Measurements from ENCODE around the gene GATA2. TPM values are rescaled to one million over a fixed set of nuclear protein-coding genes. Genes with fewer than 3 reads are reported as not detected.

The GATA2 gene
- total RNA-seq (2014; rRNA removed; shearing (Covaris generic)): 6.3 TPM in 2 replicates

DNA sequence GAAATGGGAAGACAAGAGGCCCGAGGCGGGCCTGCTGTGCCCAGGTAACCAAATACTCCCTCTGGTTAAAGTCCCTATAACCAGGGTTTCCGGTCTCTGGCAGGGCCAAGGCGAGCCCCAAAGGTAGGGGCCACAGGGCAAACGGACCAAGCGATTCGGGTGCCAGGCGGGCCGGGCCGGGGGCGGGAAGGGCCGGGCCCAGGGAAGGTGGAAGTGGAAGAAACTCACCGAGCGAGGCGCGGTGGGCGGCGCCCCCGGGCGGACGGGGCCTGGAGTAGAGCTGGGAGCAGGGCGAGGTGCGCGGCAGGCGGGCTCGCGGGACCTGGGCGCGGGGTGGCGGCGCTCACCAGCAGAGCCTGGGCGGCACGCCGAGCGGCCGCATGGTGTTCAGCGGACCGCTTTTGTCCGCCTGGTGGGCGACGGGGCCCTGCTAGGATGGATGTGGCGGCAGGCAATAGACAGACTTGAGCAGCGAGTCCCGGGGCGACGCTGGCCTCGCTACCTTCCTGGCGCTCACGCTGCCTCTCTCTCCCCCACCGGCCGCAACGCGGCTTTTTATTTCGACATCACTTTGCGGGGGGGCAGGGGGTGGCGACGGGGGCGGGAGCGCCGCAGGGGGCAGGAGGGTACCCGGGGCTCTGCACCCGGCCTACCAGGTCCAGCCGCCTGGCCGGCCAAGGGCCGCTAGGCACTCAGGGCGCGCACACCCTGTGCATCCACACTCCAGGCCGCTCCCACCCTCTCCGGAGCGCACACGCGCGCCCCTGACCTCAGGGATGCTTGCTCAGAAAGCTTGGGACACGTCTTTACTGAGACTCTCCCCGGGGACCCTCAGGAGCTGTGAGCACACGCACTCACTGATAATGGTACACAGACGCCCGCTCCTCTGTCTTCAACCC is at the start of gene GATA2:
Gene GATA2 (minus strand): TSS at position 531 of the 899 bp plus-strand sequence. CDS start 6,170 bp downstream, outside the sequence.

DNA sequence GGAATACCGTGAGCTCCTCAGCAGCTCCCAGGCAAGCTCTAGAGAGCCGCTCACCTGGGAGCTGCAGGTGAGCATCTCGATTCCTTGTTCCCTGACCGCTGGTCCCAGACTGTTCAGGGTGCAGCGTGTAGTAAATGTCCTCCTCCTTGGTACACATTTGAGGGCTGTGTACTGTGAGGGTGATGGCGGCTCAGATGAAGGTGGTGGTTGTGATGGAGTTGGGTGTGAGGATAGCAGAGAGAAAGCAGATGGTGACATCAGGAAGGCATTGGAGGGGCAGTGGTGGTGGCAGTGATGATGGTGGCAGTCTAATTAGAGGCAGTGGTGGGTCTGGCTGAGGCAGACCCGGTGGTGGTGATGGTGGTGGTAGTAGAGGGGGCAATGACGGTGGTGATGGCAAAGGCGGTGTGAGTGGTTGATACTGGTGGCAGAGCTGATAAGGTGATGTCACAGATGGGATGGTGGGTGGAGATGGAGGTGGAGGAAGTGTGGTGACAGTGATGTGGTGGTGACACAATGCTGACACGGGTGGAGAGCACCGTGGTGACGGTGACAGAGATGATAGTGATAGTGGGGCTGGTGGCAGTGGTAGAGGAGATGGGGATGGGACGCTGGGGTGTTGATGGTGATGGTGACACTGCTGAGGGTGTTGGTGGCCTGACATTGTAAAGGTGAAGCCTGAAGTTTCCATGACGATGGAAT is 26.0 kb downstream of the GATA2 start, which contains the start of gene DNAJB8:
Gene DNAJB8 (minus strand): TSS at position 51 of the 702 bp plus-strand sequence. CDS start 3,645 bp downstream, outside the sequence.

Other genes with a start within 250 kb of the GATA2 start
- gene DNAJB8, start 26.3 kb downstream of the GATA2 start, total RNA-seq (2014; rRNA removed; shearing (Covaris generic)): not detected in 2 replicates
- 200 and 209 TPM in 2 replicates for gene RPN1, start 157.6 kb upstream of the GATA2 start, total RNA-seq (2014; rRNA removed; shearing (Covaris generic))
- 60.3 and 88.0 TPM in 2 replicates for gene RAB7A, start 233.0 kb upstream of the GATA2 start, total RNA-seq (2014; rRNA removed; shearing (Covaris generic))

Measured in A375 (cell line).